OCI-LY7 (cell line): ENCODE results near the gene DPP10. TPM values are rescaled to one million over a fixed set of nuclear protein-coding genes. Genes with fewer than 3 reads are reported as not detected.

Source experiments
- BruUV-seq: library from RNA; stranded (reverse); fragments of 400-500 nt; replicated peaks from 2 replicates; lab custom pipeline; 2021; lab: Mats Ljungman, UMichigan
- CTCF ChIA-PET: fragments of 300-600 bp; sonication (Branson Sonifier 250); formaldehyde crosslinking; loops from one replicate; lab custom pipeline; 2022; ENCODE audit warnings: antibody characterized with exemption; ENCODE audit not compliant: unreplicated experiment; lab: Charles Lee
- POLR2A ChIA-PET: fragments of 300-600 bp; sonication (Branson Sonifier 250); formaldehyde crosslinking; loops from one replicate; lab custom pipeline; 2022; ENCODE audit warnings: antibody characterized with exemption; lab: Charles Lee
- DNase-seq: peaks from one replicate; pipeline ENCODE4 v3.0.0-alpha.2; 2015; ENCODE audit warnings: low spot score
- H2AFZ ChIP-seq: fragments of 200-600 bp; sonication (generic), shearing (Covaris generic); 2 replicates; pipeline ENCODE4 v1.6.1; 2014; ENCODE audit warnings: mild to moderate bottlenecking, antibody characterized with exemption, low read length, moderate library complexity
- H3K27ac ChIP-seq: fragments of 200-600 bp; sonication (generic); 2 replicates; pipeline ENCODE4 v1.5.1; 2014; ENCODE audit warnings: mixed run types, low read depth, mild to moderate bottlenecking, moderate library complexity, low read length, inconsistent platforms; ENCODE audit not compliant: poor library complexity, severe bottlenecking
- H3K36me3 ChIP-seq: fragments of 200-600 bp; sonication (generic); 2 replicates; pipeline ENCODE4 v1.6.1; 2014; ENCODE audit warnings: mild to moderate bottlenecking, antibody characterized with exemption, low read length, moderate library complexity, mixed read lengths; ENCODE audit not compliant: insufficient read depth
- H3K4me1 ChIP-seq: fragments of 200-600 bp; sonication (generic); 2 replicates; pipeline ENCODE4 v1.5.1; 2014; ENCODE audit warnings: mild to moderate bottlenecking, low read length; ENCODE audit not compliant: insufficient read depth, poor library complexity, severe bottlenecking
- H3K4me2 ChIP-seq: fragments of 200-600 bp; sonication (generic); 2 replicates; pipeline ENCODE4 v1.6.1; 2014; ENCODE audit warnings: mild to moderate bottlenecking, low read length
- H3K4me3 ChIP-seq: fragments of 200-600 bp; sonication (generic); 2 replicates; pipeline ENCODE4 v1.5.1; 2014; ENCODE audit warnings: mild to moderate bottlenecking, low read depth, low read length; ENCODE audit not compliant: poor library complexity, severe bottlenecking
- H3K79me2 ChIP-seq: fragments of 200-600 bp; sonication (generic); 2 replicates; pipeline ENCODE4 v1.6.1; 2016; ENCODE audit warnings: low read depth, mild to moderate bottlenecking, low read length, moderate library complexity, mixed read lengths; ENCODE audit not compliant: insufficient read depth
- H3K9me2 ChIP-seq: fragments of 200-600 bp; sonication (generic); 2 replicates; pipeline ENCODE4 v1.6.1; 2016; ENCODE audit warnings: mild to moderate bottlenecking, low read length, mixed read lengths; ENCODE audit not compliant: insufficient read depth
- H3K9me3 ChIP-seq: fragments of 200-600 bp; sonication (generic); 2 replicates; pipeline ENCODE4 v1.6.1; 2014; ENCODE audit warnings: mild to moderate bottlenecking, mixed run types, low read length, mixed read lengths
- H4K20me1 ChIP-seq: fragments of 200-600 bp; sonication (generic); 2 replicates; pipeline ENCODE4 v1.6.1; 2014; ENCODE audit warnings: mild to moderate bottlenecking, antibody characterized with exemption, low read length, moderate library complexity, mixed read lengths; ENCODE audit not compliant: insufficient read depth
- CTCF ChIP-seq: fragments of 200-600 bp; sonication (generic); conservative IDR thresholded peaks from 2 replicates; pipeline ENCODE4 v1.5.1; 2014; ENCODE audit warnings: mild to moderate bottlenecking, antibody characterized with exemption, low read length, moderate library complexity, mixed read lengths
- EZH2phosphoT487 ChIP-seq: fragments of 200-600 bp; sonication (generic); IDR thresholded peaks from 2 replicates; pipeline ENCODE4 v1.6.1; 2018; ENCODE audit warnings: low read depth, borderline replicate concordance, mild to moderate bottlenecking, mixed run types, antibody characterized with exemption, low read length, moderate library complexity, mixed read lengths
- intact Hi-C: fragments of 100-400 bp; cut with micrococcal nuclease; formaldehyde crosslinking; loops from one replicate; pipeline ENCODE4 v1.10.0; 2022; ENCODE audit not compliant: unreplicated experiment
- total RNA-seq, 2 experiments: library from RNA; depleted of rRNA in 1 of 2; stranded (reverse); fragments of >200 nt in 1 of 2; shearing (Covaris generic) in 1 of 2; gene quantifications; 2 replicates each; pipeline ENCODE4 v1.2.3, GENCODE V29; 2014 to 2022

The DPP10 gene
- total RNA-seq, 2 experiments from 2014 or later: not detected

GRCh38 chr2:115584507-115584906, 1142.1 kb downstream of the DPP10 start:
- Histone ChIP-seq H4K20me1 (no peaks in the 10 kb centered on the region), H3K4me2 (no peak overlapping the region), H3K9me2 (no peaks in the 10 kb centered on the region), H3K4me3 (no peak overlapping the region), H2AFZ (no peak overlapping the region), H3K4me1 (no peaks in the 10 kb centered on the region), H3K36me3 (no peaks in the 10 kb centered on the region), H3K9me3 (no peaks in the 10 kb centered on the region), H3K79me2 (no peaks in the 10 kb centered on the region), H3K27ac (no peak overlapping the region)
- no peak for TF ChIP-seq EZH2phosphoT487
- no peak for TF ChIP-seq CTCF
- no TSS peak for BruUV-seq
- ChIA-PET CTCF (no interaction called here), POLR2A (no interaction called here)
- intact Hi-C loops: no loop called here
- no peak for DNase-seq

GRCh38 chr2:115596659-115597375, 1154.4 kb downstream of the DPP10 start:
- no TSS peak for BruUV-seq
- ChIA-PET POLR2A (interaction anchor here (0.6 kb wide), 1 partner anchor 277 kb away, joined by 4 read pairs; no protein-coding TSS in a partner anchor), CTCF (no interaction called here)
- Histone ChIP-seq H3K36me3 (no peaks in the 10 kb centered on the region), H2AFZ (no peak overlapping the region), H3K4me2 (no peak overlapping the region), H3K9me3 (peaks cover 11% of the 10 kb centered on the region; the same call in 1 of the 2 replicates), H3K4me1 (no peaks in the 10 kb centered on the region), H3K79me2 (no peaks in the 10 kb centered on the region), H3K4me3 (no peak overlapping the region), H3K27ac (no peak overlapping the region), H3K9me2 (no peaks in the 10 kb centered on the region), H4K20me1 (no peaks in the 10 kb centered on the region)
- no peak for DNase-seq
- TF ChIP-seq EZH2phosphoT487 (no peak), CTCF (no peak)
- intact Hi-C loops: no loop called here

GRCh38 chr2:115603285-115603684, 1160.8 kb downstream of the DPP10 start:
- DNase-seq: no peak
- ChIA-PET CTCF (no interaction called here), POLR2A (interaction anchor here (0.6 to 1.0 kb wide), 2 partner anchors 16 to 92 kb away, joined by 3 read pairs; no protein-coding TSS in a partner anchor)
- no peaks in the 10 kb centered on the region for H4K20me1 ChIP-seq
- H3K4me3 ChIP-seq: no peak overlapping the region
- no peaks in the 10 kb centered on the region for H3K9me2 ChIP-seq
- intact Hi-C loops: no loop called here
- H3K4me2 ChIP-seq: no peak overlapping the region
- BruUV-seq: no TSS peak
- H3K36me3 ChIP-seq: no peaks in the 10 kb centered on the region
- no peaks in the 10 kb centered on the region for H3K4me1 ChIP-seq
- no peak for TF ChIP-seq CTCF
- TF ChIP-seq EZH2phosphoT487: no peak
- H3K27ac ChIP-seq: no peak overlapping the region
- no peaks in the 10 kb centered on the region for H3K79me2 ChIP-seq
- no peaks in the 10 kb centered on the region for H3K9me3 ChIP-seq
- H2AFZ ChIP-seq: no peak overlapping the region
